Muscle of back (tissue), 11 donors: ENCODE results near the gene MACROH2A1. TPM values are rescaled to one million over a fixed set of nuclear protein-coding genes. Genes with fewer than 3 reads are reported as not detected.

Experiments used
- DNase-seq, 3 donors: peaks; one replicate each; pipeline versions ENCODE4 v3.0.0 to v3.0.0-alpha.2; 2013
- polyA plus RNA-seq, 10 donors: library from polyadenylated mRNA; unstranded; fragments of 120-200 nt; gene quantifications; one replicate each; pipeline ENCODE4 v1.2.1, GENCODE V29; 2013; ENCODE audit not compliant: insufficient read length in 10 of 10

The MACROH2A1 gene
- polyA plus RNA-seq, 10 donors, result 82.9 to 117 (median 101) TPM

GRCh38 chr5:135437796-135438560 is 38.9 kb upstream of the MACROH2A1 start:
- DNase-seq, result peak; percentile 80 to 94 (median 91)

GRCh38 chr5:135437422-135437795 is 38.4 kb upstream of the MACROH2A1 start:
- peak in 1 of 3 donors; percentile 70 for DNase-seq

- no peak for DNase-seq
These were observed 38.0 kb upstream of the MACROH2A1 start for GRCh38 chr5:135436951-135437418.

DNA sequence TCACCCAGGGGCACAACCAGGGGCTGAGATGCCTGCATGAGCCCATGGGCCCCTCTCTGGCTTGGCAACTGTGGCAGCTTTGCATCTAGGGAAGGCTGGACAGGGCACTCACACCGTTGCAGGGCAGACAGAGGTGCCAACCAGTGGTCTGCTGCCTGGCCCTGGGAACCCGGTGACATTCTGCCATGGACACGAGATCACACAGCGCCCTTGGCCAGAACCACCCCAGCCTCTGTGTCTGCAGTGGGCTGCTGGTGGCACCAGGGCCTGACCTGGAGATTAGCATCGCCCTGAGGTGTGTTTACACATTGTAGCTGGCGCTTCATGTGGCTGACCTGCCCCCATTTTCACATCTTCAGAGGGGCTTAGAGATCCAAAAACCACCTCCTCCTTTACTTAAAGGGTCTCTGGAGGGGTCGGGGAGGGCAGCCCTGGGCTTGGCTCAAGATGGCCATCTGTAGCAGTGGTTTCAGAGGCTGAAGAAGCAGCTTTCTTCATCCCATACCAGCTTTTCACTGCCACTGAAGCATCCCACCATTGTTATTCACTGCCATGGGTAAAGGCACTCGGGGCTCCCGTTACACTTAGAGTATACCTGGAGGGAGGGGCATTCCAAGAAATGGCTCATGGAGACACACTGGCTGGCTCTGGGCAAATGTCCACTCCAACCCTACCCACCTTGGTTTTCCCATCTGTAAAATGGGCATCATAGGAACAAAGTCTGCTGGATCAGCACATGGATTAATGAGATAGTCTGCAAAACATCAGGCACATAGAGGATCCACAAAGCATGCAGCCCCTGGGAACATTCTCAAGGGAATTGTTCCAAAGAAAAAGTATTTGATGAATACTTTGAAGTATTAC is 36.7 kb upstream of the MACROH2A1 start:
- no peak for DNase-seq

DNA sequence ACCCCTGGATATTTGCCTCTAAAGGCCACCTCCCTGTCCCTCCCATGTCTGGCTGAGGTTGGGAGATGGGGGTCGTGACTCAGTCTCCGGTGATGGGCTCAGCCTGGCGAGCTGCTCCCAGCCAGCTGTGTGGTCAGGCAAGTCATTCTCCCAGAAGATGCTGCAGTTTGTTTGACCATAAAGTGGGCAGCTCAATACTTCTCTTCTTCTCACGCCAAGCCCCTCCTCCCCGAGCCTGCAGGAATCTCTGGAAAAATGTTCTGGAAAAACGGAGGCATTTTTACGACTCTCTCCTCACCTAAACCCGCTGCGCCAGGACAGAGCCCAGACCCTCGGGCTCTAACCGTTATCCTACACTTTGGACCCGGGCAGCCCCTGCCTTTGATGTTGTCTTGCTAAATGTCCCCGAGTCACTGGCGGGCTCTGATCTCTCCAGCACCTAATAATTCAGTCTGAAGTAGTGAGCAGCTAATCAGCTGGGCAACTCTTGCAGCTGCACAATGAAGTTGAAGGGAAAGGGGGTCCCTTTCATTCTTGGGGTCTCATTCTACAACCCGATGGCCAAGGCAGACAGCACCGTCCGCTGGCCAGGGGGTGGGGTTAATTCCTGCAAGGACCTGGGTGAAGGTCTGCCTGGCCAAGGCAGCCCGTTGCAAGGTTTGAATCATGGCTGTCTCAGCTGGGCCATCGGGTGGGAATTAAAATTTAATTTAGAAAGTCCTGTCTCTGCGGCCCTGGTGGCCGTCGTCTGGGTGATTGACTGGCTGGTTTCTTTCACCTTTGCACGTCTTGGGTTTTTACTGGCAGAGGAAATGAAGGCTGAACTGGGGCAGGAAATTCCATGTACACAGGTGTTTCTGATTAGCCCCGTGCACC is 35.8 kb upstream of the MACROH2A1 start:
- no peak for DNase-seq

GRCh38 chr5:135433681-135434426 is 34.8 kb upstream of the MACROH2A1 start:
- DNase-seq, result peak in 1 of 3 donors; percentile 72

- no peak for DNase-seq
These were observed 33.1 kb upstream of the MACROH2A1 start for GRCh38 chr5:135432113-135432512.

- no peak for DNase-seq
These were observed 31.1 kb upstream of the MACROH2A1 start for GRCh38 chr5:135430135-135430437.

DNA sequence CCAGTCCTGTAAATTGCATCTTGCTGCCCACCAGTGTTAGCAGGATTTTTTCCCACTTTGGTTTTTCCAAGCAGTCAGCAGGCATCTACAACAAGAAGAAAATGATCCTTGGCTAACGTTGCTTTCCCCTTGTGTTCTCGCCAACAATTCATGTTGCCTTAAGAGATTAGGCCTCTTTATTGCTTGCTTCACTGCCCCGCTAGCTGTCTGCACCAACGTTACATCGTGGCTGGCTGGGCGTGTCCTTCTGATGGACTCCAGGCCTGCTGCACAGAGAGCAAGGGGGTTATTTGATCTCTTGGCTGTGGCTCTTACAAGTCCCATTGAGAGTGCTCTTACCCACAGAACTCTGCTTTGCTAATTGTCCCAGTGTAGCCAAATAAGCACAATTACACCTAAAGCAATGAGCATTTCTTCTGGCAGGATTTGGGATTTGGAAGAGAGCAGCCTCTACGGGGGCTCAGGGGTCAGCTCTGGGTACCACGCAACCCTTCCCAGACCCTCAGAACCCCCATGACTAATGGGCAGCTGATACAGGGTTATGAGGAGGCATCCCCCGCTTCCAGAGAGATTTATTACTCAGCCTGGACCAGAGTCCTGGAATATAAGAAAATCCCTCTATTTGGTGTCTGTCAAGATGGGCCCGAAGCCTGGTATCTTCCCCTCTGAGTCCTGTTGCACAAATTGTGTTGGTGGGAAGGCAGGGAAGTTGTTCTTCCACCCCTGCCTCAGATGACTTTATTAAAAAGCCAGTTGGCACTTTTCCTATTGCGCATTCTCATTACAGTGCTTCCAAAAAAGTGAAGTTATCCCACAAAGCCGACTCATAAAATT is 30.5 kb upstream of the MACROH2A1 start:
- DNase-seq, result peak in 2 of 3 donors; percentile 49 to 71

- DNase-seq, result no peak
These were observed 29.6 kb upstream of the MACROH2A1 start for GRCh38 chr5:135428586-135428985.

- DNase-seq, result no peak
These were observed 27.4 kb upstream of the MACROH2A1 start for GRCh38 chr5:135426102-135427082.

GRCh38 chr5:135425641-135426040 is 26.6 kb upstream of the MACROH2A1 start:
- no peak for DNase-seq

DNA sequence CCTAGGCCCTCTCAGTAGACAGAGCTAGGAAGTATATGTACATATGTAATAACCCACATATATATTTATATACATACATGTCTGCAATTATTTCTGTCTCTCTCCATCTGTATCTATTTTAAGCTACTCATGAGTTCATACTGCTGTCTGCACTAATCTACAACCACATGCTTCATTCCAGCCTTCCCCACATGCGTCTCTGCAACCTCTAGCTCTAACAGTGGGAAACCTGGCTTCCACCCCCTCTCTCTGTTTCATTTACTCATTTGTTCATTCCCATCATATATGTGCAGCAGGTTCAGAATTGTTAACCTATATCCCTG is 24.8 kb upstream of the MACROH2A1 start:
- peak in 1 of 3 donors; percentile 54 for DNase-seq

DNA sequence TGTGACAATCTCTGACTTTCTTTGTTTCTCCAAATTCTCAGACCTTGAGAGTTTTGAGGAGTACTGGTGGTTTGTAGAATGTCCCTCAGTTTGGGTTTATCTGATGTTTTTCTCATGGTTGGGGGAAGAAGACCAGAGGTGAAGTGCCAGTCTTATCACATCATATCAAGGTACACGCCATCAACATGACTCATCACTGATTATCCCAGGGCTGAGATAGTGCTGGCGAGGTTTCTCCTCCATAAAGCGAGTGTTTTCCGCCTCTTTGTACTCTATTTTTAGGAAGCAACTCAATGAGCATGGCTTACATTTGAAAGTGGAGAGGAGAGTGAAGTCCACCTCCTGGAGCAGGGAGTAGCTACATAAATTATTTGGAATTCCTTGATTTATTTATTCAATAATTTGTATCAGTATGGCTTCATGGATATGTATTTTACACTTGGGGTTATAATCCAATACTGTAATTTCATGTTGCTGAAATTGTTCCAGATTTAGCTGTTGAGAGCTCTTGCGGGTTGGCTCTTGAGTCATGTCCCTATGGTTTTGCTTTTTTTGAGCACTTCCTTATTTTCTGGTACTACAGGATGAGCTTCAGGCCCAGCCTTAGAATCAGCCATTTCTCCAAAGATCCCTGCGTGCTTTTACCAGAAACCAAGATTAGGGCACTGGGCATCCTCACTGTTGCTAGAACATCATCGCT is 24.3 kb upstream of the MACROH2A1 start:
- DNase-seq, result peak in 1 of 3 donors; percentile 59

DNA sequence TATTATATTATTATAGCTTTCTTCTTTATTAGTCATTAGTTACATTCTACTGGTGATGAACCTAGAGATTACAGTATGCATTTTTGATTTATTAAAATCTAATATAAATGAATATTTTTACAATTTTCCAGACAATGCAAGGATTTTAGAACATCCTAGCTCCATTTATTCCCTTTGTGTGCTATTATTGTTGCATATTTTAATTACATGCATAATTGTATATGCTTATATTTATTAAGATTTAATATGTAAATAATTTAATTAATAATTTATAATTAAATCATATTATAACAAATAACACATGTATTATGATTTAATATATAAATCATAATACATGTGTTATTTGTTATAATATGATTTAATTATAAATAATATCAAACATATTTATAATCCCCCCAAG is 23.4 kb upstream of the MACROH2A1 start:
- no peak for DNase-seq

DNA sequence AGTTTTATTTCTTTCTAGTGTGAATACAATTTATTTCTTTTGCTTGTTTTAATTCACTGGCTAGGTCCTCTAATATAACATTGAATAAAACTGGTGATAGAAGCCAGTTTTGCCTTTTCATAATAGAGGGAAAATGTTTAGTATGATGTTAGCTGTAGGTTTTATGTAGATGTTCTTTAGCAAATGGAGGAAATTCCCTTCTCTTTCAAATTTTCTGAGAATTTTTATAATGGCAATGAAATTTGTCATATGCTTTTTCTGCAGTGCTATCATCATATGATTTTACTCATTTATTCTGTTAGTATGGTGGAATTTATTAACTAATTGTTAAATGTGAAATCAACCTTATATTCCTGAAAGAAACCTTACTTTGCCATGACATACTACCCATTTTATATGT is 18.1 kb upstream of the MACROH2A1 start:
- DNase-seq, result no peak

GRCh38 chr5:135405082-135405481 is 6.1 kb upstream of the MACROH2A1 start:
- DNase-seq, result no peak

DNA sequence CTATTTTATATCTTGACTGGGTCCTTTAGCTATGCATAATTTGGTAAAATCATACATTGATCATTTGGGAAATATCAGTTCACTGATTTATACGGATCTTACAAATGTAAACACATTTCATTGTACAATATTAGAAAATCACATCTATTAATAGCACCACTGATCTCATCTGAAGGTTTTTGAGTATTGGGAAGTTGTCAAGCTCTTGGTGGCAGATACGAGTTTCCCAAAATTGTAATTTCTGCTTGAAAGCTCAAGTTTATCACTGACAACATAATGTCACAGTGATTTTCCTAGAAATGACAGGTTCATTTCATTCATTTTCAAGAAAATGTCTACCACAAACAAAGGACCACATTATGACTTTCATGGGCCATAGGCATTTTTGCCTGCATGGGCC is 3.0 kb upstream of the MACROH2A1 start:
- DNase-seq, result no peak

- DNase-seq, result no peak
These were observed 1.8 kb upstream of the MACROH2A1 start for GRCh38 chr5:135400866-135401265.
